GM10847 (cell line): ENCODE results near the gene MYH7B.

Source experiments
- POLR2A ChIP-seq: IDR thresholded peaks from 2 replicates; pipeline ENCODE4 v1.6.1; 2011; ENCODE audit not compliant: insufficient read length; ENCODE audit errors: extremely low read depth

The MYH7B gene

DNA sequence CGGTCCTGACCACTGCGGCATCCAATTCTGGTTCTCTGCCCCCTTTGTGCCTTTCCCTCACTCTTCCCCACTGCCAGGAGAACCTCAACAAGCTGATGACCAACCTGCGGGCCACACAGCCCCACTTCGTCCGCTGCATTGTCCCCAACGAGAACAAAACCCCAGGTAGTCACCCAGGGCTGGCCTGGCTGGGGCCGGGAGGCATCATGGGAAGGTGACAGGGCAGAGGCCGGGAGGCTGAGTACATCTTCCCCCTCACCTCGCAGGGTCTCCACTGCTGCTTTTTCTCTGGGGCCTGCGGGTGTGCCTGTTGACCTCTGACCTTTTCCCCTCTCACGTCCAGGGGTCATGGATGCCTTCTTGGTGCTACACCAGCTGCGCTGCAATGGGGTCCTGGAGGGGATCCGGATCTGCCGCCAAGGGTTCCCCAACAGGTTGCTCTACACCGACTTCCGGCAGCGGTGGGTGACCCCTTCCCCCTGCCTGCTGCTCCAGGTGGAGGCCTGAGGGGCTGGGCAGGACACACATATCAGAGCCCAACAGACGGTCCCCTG lies 35.1 kb downstream of the MYH7B start:
- TF ChIP-seq POLR2A: no peak

- TF ChIP-seq POLR2A: no peak
Observed at GRCh38 chr20:34992751-34993417, 37.2 kb downstream of the MYH7B start.

DNA sequence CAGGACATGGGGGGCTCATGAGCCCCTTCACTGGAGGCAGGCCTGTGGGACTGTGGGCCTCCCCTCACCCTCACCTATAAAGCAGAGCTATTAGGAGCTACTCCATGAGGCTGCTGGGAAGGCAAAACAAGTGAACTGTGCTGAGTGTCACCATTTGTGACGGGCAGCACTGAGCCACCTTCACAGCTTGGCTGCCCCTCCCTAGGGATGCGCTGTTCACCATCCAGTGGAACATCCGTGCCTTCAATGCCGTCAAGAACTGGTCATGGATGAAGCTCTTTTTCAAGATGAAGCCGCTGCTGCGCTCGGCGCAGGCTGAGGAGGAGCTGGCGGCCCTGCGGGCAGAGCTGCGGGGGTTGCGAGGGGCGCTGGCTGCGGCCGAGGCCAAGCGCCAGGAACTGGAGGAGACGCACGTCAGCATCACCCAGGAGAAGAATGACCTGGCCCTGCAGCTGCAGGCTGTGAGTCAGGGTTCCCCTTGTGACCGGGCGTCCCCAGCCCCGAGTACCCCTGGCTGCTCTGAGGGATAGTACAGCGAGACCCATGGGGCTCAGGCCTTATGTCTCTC lies 38.4 kb downstream of the MYH7B start:
- no peak for TF ChIP-seq POLR2A

DNA sequence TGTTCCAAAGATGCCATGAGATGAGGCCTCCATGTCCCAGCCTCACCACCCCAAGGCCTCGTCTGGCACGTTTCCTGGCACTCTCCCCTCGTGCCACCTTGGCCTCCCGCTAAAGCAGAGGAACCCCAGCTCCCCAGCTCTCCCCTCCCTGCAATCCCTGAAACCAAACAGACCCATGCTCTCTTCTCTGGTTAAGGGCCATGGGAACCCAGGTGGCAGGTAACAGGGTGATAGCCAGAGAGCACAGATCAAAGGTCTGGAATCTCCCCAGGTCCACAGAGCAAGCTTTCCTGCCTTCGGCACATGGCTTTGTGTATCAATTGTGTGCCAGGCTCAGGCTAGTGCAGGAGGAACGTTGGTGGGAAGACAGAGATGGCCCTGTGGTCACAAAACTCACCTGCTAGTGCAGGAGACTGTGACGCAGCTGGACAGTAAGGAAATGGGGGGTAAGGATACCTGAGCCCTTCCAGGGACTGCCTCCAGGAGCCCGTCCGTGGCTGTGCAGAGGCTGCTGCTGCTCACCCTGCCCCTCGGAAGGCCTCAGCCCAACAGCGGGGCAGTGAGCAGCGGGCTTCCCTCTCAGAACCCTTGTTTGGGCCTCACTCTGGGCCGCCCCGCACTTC lies 39.0 kb downstream of the MYH7B start:
- no peak for TF ChIP-seq POLR2A

DNA sequence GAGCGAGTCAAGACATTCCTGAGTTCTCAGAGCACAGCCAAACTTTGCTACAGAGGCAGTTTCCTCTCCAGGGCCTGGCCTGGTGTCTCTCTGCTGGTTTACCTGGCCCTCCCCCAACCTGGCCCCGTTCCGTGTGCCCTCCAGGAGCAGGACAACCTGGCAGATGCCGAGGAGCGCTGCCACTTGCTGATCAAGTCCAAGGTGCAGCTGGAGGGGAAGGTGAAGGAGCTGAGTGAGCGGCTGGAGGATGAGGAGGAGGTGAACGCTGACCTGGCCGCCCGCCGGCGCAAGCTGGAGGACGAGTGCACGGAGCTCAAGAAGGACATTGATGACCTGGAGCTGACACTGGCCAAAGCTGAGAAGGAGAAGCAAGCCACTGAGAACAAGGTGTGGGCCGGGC lies 39.5 kb downstream of the MYH7B start:
- TF ChIP-seq POLR2A: no peak

DNA sequence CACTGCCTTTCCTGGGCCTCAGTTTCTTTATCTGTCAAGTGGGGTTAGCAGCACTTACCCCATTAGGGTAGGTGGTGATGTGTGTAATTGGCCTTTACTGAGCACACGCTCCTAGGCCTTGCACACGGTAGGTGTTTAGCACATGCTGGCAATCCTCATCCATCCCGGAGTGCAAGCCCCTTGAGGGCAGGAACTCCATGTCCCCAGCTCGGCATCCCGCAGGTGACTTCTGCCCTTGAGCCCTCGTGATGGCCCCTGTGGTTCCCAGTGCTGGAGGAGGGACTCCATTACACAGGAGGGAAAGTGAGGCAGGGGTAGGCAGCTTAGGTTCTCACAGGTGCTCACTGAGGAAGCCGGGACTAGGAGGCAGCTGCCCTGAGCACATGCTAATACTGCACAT lies 40.0 kb downstream of the MYH7B start:
- no peak for TF ChIP-seq POLR2A

DNA sequence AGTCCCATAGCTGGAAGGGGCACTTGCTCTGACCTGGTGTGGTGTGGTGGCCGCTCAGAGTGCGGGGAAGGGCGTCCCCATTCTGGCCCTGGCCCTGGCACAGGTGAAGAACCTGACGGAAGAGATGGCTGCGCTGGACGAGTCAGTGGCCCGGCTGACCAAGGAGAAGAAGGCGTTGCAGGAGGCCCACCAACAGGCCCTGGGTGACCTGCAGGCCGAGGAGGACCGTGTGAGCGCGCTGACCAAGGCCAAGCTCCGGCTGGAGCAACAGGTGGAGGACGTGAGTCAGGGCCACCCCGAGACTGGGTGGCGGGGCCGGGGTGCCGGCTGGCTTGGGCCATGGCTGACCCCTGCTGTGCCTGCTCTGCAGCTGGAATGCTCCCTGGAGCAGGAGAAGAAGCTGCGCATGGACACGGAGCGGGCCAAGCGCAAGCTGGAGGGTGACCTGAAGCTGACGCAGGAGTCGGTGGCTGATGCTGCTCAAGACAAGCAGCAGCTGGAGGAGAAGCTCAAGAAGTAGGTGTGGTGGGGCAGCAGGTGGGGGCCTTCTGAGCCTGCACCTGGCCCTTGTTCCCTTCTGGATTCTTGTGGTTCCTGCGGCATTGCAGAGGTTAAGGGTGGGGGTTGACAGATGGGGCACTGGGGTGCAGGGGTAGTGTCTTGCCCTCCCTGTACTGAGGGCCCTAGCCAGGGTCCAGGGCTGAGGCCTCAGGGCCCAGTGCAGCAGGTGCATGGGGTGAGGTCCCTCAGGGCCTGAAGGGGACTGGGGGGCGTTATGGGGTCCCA lies 40.8 kb downstream of the MYH7B start:
- TF ChIP-seq POLR2A: no peak

DNA sequence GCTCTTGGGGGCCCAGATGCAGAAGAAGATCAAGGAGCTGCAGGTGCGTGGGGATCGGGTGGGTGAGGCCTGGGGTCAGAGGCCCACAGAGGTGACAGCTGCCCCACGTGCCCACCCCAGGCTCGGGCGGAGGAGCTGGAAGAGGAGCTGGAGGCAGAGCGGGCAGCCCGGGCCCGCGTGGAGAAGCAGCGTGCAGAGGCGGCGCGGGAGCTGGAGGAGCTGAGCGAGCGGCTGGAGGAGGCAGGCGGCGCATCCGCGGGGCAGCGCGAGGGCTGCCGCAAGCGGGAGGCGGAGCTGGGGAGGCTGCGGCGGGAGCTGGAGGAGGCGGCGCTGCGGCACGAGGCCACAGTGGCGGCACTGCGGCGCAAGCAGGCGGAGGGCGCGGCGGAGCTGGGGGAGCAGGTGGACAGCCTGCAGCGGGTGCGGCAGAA lies 41.5 kb downstream of the MYH7B start:
- TF ChIP-seq POLR2A: no peak

GRCh38 chr20:34997774-34998173 lies 42.1 kb downstream of the MYH7B start:
- TF ChIP-seq POLR2A: no peak

DNA sequence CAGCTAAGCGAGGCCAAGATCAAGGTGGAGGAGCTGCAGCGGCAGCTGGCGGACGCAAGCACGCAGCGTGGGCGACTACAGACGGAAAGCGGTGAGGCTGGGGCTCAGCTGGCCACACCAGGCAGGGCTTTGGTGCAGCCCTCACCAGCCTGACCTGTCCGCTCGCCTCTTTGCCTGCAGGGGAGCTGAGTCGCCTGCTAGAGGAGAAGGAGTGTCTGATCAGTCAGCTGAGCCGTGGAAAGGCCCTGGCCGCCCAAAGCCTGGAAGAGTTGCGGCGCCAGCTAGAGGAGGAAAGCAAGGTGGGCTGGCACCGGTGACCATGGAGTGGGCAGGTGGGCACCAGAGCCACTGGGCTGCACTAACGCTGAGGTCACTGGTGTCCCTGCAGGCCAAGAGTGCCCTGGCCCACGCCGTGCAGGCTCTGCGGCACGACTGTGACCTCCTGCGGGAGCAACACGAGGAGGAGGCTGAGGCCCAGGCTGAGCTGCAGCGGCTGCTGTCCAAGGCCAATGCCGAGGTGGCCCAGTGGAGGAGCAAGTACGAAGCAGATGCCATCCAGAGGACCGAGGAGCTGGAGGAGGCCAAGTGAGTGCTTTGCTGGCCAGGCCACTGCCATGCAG lies 42.8 kb downstream of the MYH7B start:
- no peak for TF ChIP-seq POLR2A

DNA sequence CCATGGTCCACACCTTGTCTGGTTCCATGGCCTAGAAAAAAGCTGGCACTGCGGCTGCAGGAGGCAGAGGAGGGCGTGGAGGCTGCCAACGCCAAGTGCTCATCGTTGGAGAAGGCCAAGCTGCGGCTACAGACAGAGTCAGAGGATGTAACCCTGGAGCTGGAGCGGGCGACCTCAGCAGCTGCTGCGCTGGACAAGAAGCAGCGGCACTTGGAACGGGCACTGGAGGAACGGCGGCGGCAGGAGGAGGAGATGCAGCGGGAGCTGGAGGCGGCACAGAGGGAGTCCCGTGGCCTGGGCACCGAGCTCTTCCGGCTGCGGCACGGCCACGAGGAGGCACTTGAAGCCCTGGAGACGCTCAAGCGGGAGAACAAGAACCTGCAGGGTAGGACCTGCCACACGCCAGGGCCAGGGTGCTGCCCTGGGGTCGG lies 43.4 kb downstream of the MYH7B start:
- no peak for TF ChIP-seq POLR2A

DNA sequence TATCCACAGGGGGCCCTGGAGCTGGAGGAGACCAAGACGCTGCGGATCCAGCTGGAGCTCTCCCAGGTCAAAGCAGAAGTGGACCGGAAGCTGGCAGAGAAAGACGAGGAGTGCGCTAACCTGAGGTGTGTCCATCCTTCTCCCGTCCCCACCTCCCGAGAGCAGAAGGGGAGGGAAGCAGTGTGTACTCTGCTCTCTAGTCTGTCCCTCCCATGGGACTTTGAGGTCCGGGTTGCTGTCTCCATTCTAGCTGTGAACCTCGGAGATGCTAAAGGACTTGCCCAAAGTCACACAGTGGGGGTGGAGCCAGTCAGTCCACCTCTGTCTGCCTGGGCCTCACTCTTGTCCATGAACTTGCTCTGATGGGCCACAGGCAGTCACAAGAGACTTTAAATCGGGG lies 44.1 kb downstream of the MYH7B start:
- no peak for TF ChIP-seq POLR2A

DNA sequence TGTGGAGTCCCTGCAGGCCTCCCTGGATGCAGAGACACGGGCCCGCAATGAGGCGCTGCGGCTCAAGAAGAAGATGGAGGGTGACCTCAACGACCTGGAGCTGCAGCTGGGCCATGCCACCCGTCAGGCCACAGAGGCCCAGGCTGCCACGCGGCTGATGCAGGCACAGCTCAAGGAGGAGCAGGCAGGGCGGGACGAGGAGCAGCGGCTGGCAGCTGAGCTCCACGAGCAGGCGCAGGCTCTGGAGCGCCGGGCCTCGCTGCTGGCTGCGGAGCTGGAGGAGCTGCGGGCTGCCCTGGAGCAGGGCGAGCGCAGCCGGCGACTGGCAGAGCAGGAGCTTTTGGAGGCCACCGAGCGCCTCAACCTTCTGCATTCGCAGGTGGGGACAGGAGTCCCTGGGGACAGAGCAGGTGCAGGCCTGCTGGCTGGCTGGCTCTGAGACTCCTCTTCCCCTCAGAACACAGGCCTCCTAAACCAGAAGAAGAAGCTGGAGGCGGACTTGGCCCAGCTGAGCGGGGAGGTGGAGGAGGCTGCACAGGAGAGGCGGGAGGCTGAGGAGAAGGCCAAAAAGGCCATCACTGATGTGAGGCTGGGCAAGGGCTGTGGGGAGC lies 44.7 kb downstream of the MYH7B start:
- no peak for TF ChIP-seq POLR2A

DNA sequence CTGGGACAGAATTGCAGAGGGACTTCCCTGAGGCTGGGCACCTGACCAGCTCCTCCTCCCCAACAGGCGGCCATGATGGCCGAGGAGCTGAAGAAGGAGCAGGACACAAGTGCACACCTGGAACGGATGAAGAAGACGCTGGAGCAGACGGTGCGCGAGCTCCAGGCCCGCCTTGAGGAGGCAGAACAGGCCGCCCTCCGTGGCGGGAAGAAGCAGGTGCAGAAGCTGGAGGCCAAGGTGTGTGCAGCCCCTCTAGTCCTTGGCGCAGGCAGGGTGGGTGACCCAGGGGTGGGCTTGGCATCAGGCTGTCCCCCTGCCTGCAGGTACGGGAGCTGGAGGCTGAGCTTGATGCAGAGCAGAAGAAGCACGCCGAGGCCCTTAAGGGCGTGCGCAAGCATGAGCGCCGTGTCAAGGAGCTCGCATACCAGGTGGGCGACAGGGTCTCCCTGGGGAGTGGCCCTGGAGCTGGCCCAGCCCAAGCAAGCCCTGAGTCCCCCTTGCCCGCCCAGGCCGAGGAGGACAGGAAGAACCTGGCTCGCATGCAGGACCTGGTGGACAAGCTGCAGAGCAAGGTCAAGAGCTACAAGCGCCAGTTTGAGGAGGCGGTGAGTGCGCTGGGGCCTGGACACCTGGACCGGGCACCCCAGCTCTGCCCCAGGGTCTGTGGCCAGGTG lies 45.4 kb downstream of the MYH7B start:
- no peak for TF ChIP-seq POLR2A
